ENCODE data around the gene FGF12. TPM values are rescaled to one million over a fixed set of nuclear protein-coding genes. Genes with fewer than 3 reads are reported as not detected.

The FGF12 gene
- polyA plus RNA-seq, 2 of the 4 experiments (the other 2 are of a cell fraction), result 0.63 to 1.1 TPM

DNA sequence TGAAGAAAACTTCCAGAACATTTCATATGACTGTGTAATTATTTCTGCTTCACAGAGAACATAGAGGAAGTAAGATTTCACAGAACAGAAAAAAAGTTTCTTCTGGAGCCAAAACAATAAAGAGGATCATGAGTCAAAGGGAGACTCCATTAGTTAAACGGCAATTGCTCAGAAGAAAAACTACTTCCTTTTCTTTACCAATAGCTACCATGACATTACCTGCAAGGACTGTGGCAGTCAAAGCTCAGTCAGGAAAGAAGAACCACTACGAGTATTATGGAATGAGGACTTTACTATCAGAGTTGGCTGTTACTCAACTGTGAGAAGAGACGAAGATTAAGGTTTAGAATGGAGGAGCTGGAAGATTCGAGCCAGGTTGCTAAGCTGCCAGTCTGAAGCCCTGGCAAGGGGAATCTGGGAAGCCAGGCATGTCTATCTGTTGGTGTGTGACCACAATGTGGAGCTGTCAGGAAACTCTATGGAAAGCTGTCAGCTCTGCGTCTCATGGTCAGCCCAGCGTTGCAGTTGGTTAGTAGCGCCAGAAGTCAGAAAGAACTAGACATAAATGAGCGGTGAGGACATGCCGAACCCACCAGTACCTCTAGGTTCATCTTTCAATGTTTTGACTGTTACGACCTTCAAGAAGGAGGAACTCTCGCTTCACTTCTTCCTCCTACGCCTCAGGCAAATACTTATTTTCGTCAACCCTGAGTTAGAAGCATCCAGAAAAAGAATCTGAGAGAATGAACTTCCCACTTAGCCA, 604.3 kb downstream of the FGF12 start:
- WGBS (ENCODE audit: missing lambda C conversion rate), result 24% methylated on average over 13 of the region's 13 CpGs
- Histone ChIP-seq H3K4me1 (no peaks in the 10 kb centered on the region), H3K4me3 (no peak overlapping the region), H3K4me2 (no peak overlapping the region), H3K9me3 (no peaks in the 10 kb centered on the region), H3K27ac (no peak overlapping the region)
- no peak for DNase-seq (ENCODE audit: low read depth in 1 of 2, low spot score in 1 of 2)
- no peak for ATAC-seq
- CTCF ChIA-PET, result no interaction called here
- POLR2A ChIA-PET, result no interaction called here
- TF ChIP-seq NPAS2 (CRISPR knock-in tag; IDR thresholded peaks at IDR 0.05; ENCODE audit: borderline replicate concordance) (no peak), NFE2L2 (conservative IDR thresholded peaks at IDR 0.05; ENCODE audit: low read length) (no peak), RARB (CRISPR knock-in tag; IDR thresholded peaks at IDR 0.05) (no peak), FOSL2 (IDR thresholded peaks at IDR 0.05) (no peak), FOSL2 (CRISPR knock-in tag; IDR thresholded peaks at IDR 0.05) (no peak), SMC3 (IDR thresholded peaks at IDR 0.05) (no peak), POLR2A (IDR thresholded peaks at IDR 0.05; ENCODE audit: low read length) (no peak), FOSB (CRISPR knock-in tag; IDR thresholded peaks at IDR 0.05) (no peak), KDM1A (IDR thresholded peaks at IDR 0.05; ENCODE audit: low read depth) (no peak), MAZ (IDR thresholded peaks at IDR 0.05; ENCODE audit: borderline replicate concordance, low read depth, low read length) (no peak), HDAC2 (IDR thresholded peaks at IDR 0.05) (no peak), HOXB13 (CRISPR knock-in tag; IDR thresholded peaks at IDR 0.05; ENCODE audit: low read depth) (no peak), RAD21 (conservative IDR thresholded peaks at IDR 0.05 in 1 of 2, IDR thresholded peaks at IDR 0.05 in 1 of 2) (no peak), RFX5 (IDR thresholded peaks at IDR 0.05) (no peak), BHLHE40 (IDR thresholded peaks at IDR 0.05; ENCODE audit: low read depth, low read length) (no peak), NR3C1 (IDR thresholded peaks at IDR 0.05) (no peak)
- TF ChIP-seq, protein P1, sequence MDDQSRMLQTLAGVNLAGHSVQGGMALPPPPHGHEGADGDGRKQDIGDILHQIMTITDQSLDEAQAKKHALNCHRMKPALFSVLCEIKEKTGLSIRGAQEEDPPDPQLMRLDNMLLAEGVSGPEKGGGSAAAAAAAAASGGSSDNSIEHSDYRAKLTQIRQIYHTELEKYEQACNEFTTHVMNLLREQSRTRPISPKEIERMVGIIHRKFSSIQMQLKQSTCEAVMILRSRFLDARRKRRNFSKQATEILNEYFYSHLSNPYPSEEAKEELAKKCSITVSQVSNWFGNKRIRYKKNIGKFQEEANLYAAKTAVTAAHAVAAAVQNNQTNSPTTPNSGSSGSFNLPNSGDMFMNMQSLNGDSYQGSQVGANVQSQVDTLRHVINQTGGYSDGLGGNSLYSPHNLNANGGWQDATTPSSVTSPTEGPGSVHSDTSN (IDR thresholded peaks at IDR 0.05), result no peak
- TF ChIP-seq, protein P2, sequence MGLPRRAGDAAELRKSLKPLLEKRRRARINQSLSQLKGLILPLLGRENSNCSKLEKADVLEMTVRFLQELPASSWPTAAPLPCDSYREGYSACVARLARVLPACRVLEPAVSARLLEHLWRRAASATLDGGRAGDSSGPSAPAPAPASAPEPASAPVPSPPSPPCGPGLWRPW (IDR thresholded peaks at IDR 0.05), result no peak
- TF ChIP-seq, protein P3, sequence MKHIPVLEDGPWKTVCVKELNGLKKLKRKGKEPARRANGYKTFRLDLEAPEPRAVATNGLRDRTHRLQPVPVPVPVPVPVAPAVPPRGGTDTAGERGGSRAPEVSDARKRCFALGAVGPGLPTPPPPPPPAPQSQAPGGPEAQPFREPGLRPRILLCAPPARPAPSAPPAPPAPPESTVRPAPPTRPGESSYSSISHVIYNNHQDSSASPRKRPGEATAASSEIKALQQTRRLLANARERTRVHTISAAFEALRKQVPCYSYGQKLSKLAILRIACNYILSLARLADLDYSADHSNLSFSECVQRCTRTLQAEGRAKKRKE (CRISPR knock-in tag; IDR thresholded peaks at IDR 0.05; ENCODE audit: low read depth), result no peak
- TF ChIP-seq, protein P4, sequence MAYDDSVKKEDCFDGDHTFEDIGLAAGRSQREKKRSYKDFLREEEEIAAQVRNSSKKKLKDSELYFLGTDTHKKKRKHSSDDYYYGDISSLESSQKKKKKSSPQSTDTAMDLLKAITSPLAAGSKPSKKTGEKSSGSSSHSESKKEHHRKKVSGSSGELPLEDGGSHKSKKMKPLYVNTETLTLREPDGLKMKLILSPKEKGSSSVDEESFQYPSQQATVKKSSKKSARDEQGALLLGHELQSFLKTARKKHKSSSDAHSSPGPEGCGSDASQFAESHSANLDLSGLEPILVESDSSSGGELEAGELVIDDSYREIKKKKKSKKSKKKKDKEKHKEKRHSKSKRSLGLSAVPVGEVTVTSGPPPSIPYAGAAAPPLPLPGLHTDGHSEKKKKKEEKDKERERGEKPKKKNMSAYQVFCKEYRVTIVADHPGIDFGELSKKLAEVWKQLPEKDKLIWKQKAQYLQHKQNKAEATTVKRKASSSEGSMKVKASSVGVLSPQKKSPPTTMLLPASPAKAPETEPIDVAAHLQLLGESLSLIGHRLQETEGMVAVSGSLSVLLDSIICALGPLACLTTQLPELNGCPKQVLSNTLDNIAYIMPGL (CRISPR knock-in tag; IDR thresholded peaks at IDR 0.05; ENCODE audit: borderline replicate concordance), result no peak
- FAIRE-seq, result no peak

DNA sequence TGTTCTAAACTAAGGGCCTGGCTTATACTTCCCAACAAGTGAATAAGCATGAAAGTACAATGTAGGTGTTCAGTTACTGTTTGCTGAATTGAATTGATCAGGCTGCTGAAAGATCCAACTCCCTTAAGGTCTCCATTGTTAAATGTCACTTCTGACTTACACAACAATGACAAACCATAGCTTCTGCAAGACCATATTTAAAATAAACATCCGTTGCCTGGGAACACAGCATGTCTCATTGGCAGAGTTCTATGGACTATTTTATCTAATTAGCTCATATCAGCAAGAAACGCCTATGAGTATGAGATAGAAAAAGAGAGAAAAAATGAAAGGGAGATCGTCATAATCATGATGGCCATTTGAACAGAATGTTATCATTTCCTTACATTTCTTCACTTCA, 605.4 kb downstream of the FGF12 start:
- H3K4me2 ChIP-seq, result no peak overlapping the region
- H3K9me3 ChIP-seq, result no peaks in the 10 kb centered on the region
- ATAC-seq (no peak), FAIRE-seq (no peak), DNase-seq (ENCODE audit: low read depth in 1 of 2, low spot score in 1 of 2) (no peak)
- ChIA-PET POLR2A (no interaction called here), CTCF (no interaction called here)
- no peak overlapping the region for H3K27ac ChIP-seq
- WGBS (ENCODE audit: missing lambda C conversion rate), result 17% methylated on average over 3 of the region's 3 CpGs
- no peaks in the 10 kb centered on the region for H3K4me1 ChIP-seq
- no peak for TF ChIP-seq FOXS1 (CRISPR knock-in tag; IDR thresholded peaks at IDR 0.05)
- TF ChIP-seq RARB (CRISPR knock-in tag; IDR thresholded peaks at IDR 0.05), result no peak
- no peak for TF ChIP-seq FOSB (CRISPR knock-in tag; IDR thresholded peaks at IDR 0.05)
- no peak for TF ChIP-seq NFE2L2 (conservative IDR thresholded peaks at IDR 0.05; ENCODE audit: low read length)
- H3K4me3 ChIP-seq, result no peak overlapping the region

DNA sequence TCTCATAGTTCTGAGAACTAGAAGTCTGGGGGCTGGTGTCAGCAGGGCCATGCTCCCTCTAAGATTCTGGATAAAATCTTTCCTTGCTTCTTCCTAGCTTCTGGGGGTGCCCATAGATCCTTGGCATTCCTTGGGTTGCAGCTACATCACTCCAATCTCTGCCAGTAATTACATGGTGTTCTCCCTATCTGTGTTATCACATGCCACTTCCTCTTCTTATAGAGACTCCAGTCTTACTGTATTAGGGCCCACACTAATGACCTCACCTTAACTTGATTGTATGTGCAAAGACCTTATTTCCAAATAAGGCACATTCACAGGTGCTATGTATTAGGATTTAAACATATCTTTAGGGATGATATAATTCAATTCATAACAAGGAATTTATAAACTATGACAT, 618.5 kb downstream of the FGF12 start:
- FAIRE-seq (no peak), DNase-seq (ENCODE audit: low read depth in 1 of 2, low spot score in 1 of 2) (no peak), ATAC-seq (no peak)
- no peak for TF ChIP-seq RFX5 (IDR thresholded peaks at IDR 0.05)
- TF ChIP-seq EP300 (IDR thresholded peaks at IDR 0.05), result no peak
- no peak for TF ChIP-seq JUNB (IDR thresholded peaks at IDR 0.05)
- TF ChIP-seq HOXA7 (CRISPR knock-in tag; IDR thresholded peaks at IDR 0.05), result no peak
- no peak for TF ChIP-seq SREBF2 (IDR thresholded peaks at IDR 0.05)
- TF ChIP-seq, protein P3 (CRISPR knock-in tag; IDR thresholded peaks at IDR 0.05; ENCODE audit: low read depth), result no peak
- no peak for TF ChIP-seq ESRRA (IDR thresholded peaks at IDR 0.05; ENCODE audit: borderline replicate concordance, low read length)
- no peak for TF ChIP-seq POLR2A (IDR thresholded peaks at IDR 0.05; ENCODE audit: low read length)
- no peak for TF ChIP-seq NPAS2 (CRISPR knock-in tag; IDR thresholded peaks at IDR 0.05; ENCODE audit: borderline replicate concordance)
- ChIA-PET POLR2A (no interaction called here), CTCF (no interaction called here)
- H3K4me2 ChIP-seq, result no peak overlapping the region
- no peak overlapping the region for H3K4me3 ChIP-seq
- H3K9me3 ChIP-seq, result no peaks in the 10 kb centered on the region
- H3K27ac ChIP-seq, result no peak overlapping the region
- no peaks in the 10 kb centered on the region for H3K4me1 ChIP-seq

Measured in A549 (cell line).